Measurements from ENCODE around the gene ORC3.

DNA sequence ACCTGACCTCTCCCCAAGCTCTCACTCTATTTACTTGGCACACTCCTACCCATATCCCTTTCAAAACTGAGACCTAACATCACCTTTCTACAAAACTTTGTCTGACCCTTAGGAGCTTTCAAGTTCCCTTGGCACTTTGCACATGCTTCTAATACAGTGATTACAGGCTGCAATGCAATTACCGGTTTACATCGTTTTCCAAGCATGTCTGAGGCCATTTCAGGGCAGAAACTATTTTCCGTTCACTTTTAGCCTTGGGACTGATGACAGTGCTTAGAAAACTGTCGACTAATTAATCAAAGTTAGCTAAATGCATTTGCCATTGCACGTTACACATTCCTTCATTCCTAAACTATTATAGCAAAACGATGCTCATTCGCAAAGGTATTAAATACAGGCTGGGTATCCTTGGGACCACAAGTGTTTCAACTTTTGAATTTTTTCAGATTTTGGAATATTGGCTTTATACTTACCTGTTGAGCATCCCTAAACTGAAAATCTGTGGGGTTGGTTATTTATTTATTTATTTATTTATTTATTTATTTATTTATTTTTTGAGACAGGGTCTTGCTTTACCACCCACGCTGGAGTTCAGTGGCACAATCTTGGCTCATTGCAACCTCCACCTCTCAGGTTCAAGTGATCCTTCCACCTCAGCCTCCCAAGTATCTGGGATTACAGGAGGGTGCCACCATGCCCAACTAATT is 3.4 kb upstream of the ORC3 start:
- TF ChIP-seq POLR2A (IDR thresholded peaks at IDR 0.05; ENCODE audit: low read depth, low read length) (no peak), TAF1 (IDR thresholded peaks at IDR 0.05; ENCODE audit: borderline replicate concordance, low read depth, low read length) (no peak), POLR2AphosphoS5 (IDR thresholded peaks at IDR 0.05; ENCODE audit: low read depth, low read length) (no peak)

Data from GM12892 (cell line).